Mesendoderm (in vitro differentiated cells): ENCODE results near the gene DNAJB1.
A peak's percentile ranks its signal among the peaks of the same experiment; 100 is the strongest.

ENCODE experiments used
- DNase-seq: peaks from one replicate; pipeline ENCODE4 v3.0.0; 2013
- H2AK5ac ChIP-seq: 2 replicates; pipeline ENCODE4 v1.6.1; 2013; ENCODE audit warnings: low read length, inconsistent platforms
- H2BK120ac ChIP-seq: 2 replicates; pipeline ENCODE4 v1.6.1; 2013; ENCODE audit warnings: low read depth, mild to moderate bottlenecking, low read length, moderate library complexity, mixed read lengths
- H2BK15ac ChIP-seq: replicated peaks from 2 replicates; pipeline ENCODE4 v1.6.1; 2013; ENCODE audit warnings: low read depth, mild to moderate bottlenecking, moderate library complexity
- H2BK5ac ChIP-seq: 2 replicates; pipeline ENCODE4 v1.6.1; 2013; ENCODE audit warnings: low read length, inconsistent platforms
- H3K18ac ChIP-seq: 2 replicates; pipeline ENCODE4 v1.6.1; 2013; ENCODE audit warnings: mild to moderate bottlenecking, low read length, mixed read lengths
- H3K23ac ChIP-seq: one replicate; pipeline ENCODE4 v1.6.1; 2013; ENCODE audit warnings: low read length
- H3K27ac ChIP-seq: 2 replicates; pipeline ENCODE4 v1.5.1; 2013; ENCODE audit warnings: low read depth, mild to moderate bottlenecking, inconsistent platforms, low read length, moderate library complexity
- H3K27me3 ChIP-seq: 2 replicates; pipeline ENCODE4 v1.6.1; 2013; ENCODE audit warnings: low read length, control low read depth, mild to moderate bottlenecking, inconsistent platforms; ENCODE audit not compliant: insufficient read depth, poor library complexity
- H3K36me3 ChIP-seq: 2 replicates; pipeline ENCODE4 v1.6.1; 2013; ENCODE audit warnings: low read length, inconsistent platforms; ENCODE audit not compliant: control insufficient read depth, insufficient read depth
- H3K4ac ChIP-seq: one replicate; pipeline ENCODE4 v1.6.1; 2013; ENCODE audit warnings: low read depth, mild to moderate bottlenecking, low read length, moderate library complexity
- H3K4me1 ChIP-seq: 2 replicates; pipeline ENCODE4 v1.6.1; 2013; ENCODE audit warnings: low read depth, low read length, inconsistent platforms; ENCODE audit not compliant: control insufficient read depth
- H3K4me2 ChIP-seq: 2 replicates; pipeline ENCODE4 v1.6.1; 2013; ENCODE audit warnings: low read length
- H3K4me3 ChIP-seq: 2 replicates; pipeline ENCODE4 v1.5.1; 2013; ENCODE audit warnings: mild to moderate bottlenecking, low read length
- H3K56ac ChIP-seq: one replicate; pipeline ENCODE4 v1.6.1; 2013; ENCODE audit warnings: low read length
- H3K79me1 ChIP-seq: 2 replicates; pipeline ENCODE4 v1.6.1; 2013; ENCODE audit warnings: low read length, inconsistent platforms
- H3K79me2 ChIP-seq: 2 replicates; pipeline ENCODE4 v1.6.1; 2013; ENCODE audit warnings: mild to moderate bottlenecking, low read length; ENCODE audit not compliant: control insufficient read depth, insufficient read depth
- H3K9ac ChIP-seq: 2 replicates; pipeline ENCODE4 v1.6.1; 2013; ENCODE audit warnings: low read length, inconsistent platforms
- H4K5ac ChIP-seq: one replicate; pipeline ENCODE4 v1.6.1; 2013; ENCODE audit warnings: low read length
- H4K8ac ChIP-seq: one replicate; pipeline ENCODE4 v1.6.1; 2013; ENCODE audit warnings: low read depth, mild to moderate bottlenecking, control low read depth, low read length, moderate library complexity
- WGBS: extraction: QIAGEN DNeasy Blood & Tissue Kit; methylation state at CpG from one replicate; pipeline ENCODE4 v1.1.7; 2013; ENCODE audit warnings: low lambda C conversion rate, missing lambda C conversion rate; ENCODE audit not compliant: insufficient coverage; ENCODE audit errors: extremely low coverage; 5-methylcytosine and 5-hydroxymethylcytosine counted together

DNAJB1 gene

DNA sequence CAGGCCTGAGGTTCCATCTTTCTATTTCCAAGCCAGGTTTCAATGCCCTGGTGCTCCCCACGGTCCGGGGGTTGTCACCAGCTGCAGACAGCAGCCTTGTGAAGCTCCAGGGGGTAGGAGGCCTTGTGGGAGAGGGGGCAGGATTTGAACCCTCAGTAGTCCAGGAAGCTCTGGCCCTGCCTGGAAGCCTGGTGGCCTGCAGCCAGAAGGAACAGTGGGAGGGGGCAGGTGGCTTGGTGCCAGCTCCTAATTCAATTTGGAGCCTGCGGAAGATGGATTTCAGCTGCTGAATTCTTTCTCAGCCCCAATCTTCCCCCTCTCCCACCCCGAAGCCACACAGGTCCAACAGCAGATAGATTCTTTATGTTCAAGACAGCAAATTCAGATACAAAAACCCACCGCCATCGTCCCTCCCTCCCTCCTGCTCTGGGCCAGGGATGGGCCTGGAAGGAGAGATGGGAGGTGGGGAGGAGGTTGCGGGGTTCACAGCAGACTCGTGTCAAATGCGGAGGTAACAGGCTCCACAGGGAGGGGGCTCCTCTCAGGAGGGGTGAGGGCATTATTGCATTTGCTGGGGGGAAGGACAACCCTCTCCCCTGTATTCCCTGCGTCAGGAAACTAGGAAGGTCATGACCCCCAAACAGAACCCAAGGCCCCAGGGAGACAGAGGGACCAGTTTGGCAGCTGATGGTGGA lies 40.6 kb downstream of the DNAJB1 start:
- no peak overlapping the region for H3K4me3 ChIP-seq
- no peak overlapping the region for H2AK5ac ChIP-seq
- no peaks in the 10 kb centered on the region for H3K79me1 ChIP-seq
- H3K4me2 ChIP-seq: no peak overlapping the region
- no peak overlapping the region for H3K4ac ChIP-seq
- no peak for DNase-seq
- no peaks in the 10 kb centered on the region for H3K36me3 ChIP-seq
- no peaks in the 10 kb centered on the region for H3K79me2 ChIP-seq
- no peak overlapping the region for H3K56ac ChIP-seq
- no peak overlapping the region for H4K8ac ChIP-seq
- WGBS: no CpG with 5 or more reads among the region's 10 CpGs
- no peak overlapping the region for H3K23ac ChIP-seq
- no peak overlapping the region for H3K9ac ChIP-seq
- H3K18ac ChIP-seq: no peak overlapping the region
- H4K5ac ChIP-seq: no peak overlapping the region
- H3K4me1 ChIP-seq: peaks cover 2% of the 10 kb centered on the region
- no peak overlapping the region for H2BK15ac ChIP-seq
- H2BK120ac ChIP-seq: no peak overlapping the region
- H2BK5ac ChIP-seq: no peak overlapping the region
- H3K27me3 ChIP-seq: no peaks in the 10 kb centered on the region
- no peak overlapping the region for H3K27ac ChIP-seq

DNA sequence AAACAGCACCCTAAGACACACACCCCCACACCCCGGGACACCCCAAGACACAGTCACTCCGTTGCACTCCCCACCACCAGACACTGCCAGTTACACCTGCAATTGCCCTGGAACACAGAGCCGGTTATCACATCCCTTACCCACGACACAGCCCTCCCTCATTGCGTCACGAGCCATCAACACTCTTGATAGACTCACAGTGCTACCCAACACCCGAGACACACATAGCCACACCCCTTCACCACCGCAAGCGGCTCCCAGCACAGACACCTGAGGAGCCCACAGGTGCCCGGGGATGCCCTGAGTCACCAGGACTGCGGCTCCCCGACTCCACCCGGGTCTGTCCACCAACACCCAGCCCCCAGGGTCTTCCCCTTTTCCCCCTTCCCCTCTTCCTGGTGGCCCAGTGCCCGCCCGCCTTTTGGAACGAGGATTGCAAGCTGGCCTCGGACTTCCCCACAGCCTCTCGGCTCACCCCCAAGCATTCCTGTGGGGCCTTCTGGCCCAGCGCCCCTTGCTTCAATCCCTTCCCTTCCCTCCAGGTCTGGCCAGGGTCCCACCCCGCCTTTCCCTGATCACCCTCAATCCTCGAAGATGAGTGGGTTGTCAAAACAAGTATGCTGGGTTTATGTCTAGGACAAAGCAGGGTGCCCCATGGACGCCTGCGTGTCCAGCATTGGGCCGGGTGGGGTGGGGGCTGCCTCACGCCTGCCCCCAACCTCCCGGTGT lies 41.4 kb downstream of the DNAJB1 start:
- Histone ChIP-seq H3K79me1 (no peaks in the 10 kb centered on the region), H2BK5ac (no peak overlapping the region), H3K27ac (no peak overlapping the region), H3K4ac (no peak overlapping the region), H3K4me3 (no peak overlapping the region), H3K23ac (no peak overlapping the region), H3K36me3 (no peaks in the 10 kb centered on the region), H2AK5ac (no peak overlapping the region), H3K27me3 (no peaks in the 10 kb centered on the region), H4K8ac (no peak overlapping the region), H4K5ac (no peak overlapping the region), H2BK120ac (no peak overlapping the region), H2BK15ac (no peak overlapping the region), H3K18ac (no peak overlapping the region), H3K4me2 (no peak overlapping the region), H3K9ac (no peak overlapping the region), H3K79me2 (no peaks in the 10 kb centered on the region), H3K56ac (peak overlapping the region; percentile 15), H3K4me1 (peaks cover 2% of the 10 kb centered on the region)
- peak; percentile 64 for DNase-seq
- WGBS: no CpG with 5 or more reads among the region's 26 CpGs

GRCh38 chr19:14476327-14476672 lies 41.9 kb downstream of the DNAJB1 start:
- no peak overlapping the region for H3K9ac ChIP-seq
- WGBS: no CpG with 5 or more reads among the region's 7 CpGs

GRCh38 chr19:14475251-14476073 lies 42.7 kb downstream of the DNAJB1 start, which contains the start of gene PTGER1:
Gene PTGER1, minus strand, starts transcription at chr19:14475354. Its CDS starts 1,034 bp downstream, at chr19:14474320.
- no CpG with 5 or more reads among the region's 33 CpGs for WGBS

More at GRCh38 chr19:14476327-14476672, 41.9 kb downstream of the DNAJB1 start:
- Histone ChIP-seq H3K27ac (no peak overlapping the region), H3K79me2 (no peaks in the 10 kb centered on the region), H4K8ac (no peak overlapping the region), H3K27me3 (no peaks in the 10 kb centered on the region), H3K23ac (no peak overlapping the region), H2AK5ac (no peak overlapping the region), H3K79me1 (no peaks in the 10 kb centered on the region), H4K5ac (no peak overlapping the region), H3K36me3 (no peaks in the 10 kb centered on the region), H3K4me1 (peaks cover 2% of the 10 kb centered on the region), H2BK15ac (no peak overlapping the region), H2BK120ac (no peak overlapping the region), H3K18ac (no peak overlapping the region), H3K4me2 (no peak overlapping the region), H3K56ac (peak overlapping the region; percentile 15), H3K4ac (no peak overlapping the region), H3K4me3 (no peak overlapping the region), H2BK5ac (no peak overlapping the region)
- DNase-seq: no peak

DNA sequence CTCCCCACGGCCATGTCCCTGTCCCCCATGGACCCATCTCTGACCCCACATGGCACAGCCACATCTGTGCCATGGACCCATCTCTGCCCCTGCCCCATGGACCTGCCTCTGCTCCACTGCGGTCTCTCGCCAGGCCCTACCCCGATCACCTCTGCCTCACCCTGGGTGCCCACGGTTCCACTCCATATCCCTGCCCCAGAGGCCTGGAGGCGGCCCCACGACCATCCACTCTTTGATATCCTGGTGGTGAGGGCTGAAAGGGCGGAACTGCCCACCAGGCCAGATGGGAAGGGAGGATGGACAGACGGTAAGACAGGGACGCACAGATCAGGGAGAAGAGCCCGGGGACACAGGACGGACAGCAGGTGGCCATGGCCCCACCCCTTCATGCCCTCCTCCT lies 43.4 kb downstream of the DNAJB1 start:
- no CpG with 5 or more reads among the region's 12 CpGs for WGBS
- H3K4me3 ChIP-seq: no peak overlapping the region
- H2BK5ac ChIP-seq: no peak overlapping the region
- H3K4me1 ChIP-seq: no peaks in the 10 kb centered on the region
- H3K4me2 ChIP-seq: no peak overlapping the region
- H3K27me3 ChIP-seq: no peaks in the 10 kb centered on the region
- no peak overlapping the region for H3K23ac ChIP-seq
- H3K36me3 ChIP-seq: no peaks in the 10 kb centered on the region
- H3K9ac ChIP-seq: peak overlapping the region; percentile 29
- no peak overlapping the region for H2BK15ac ChIP-seq
- H4K5ac ChIP-seq: no peak overlapping the region
- H2AK5ac ChIP-seq: no peak overlapping the region
- no peak overlapping the region for H3K27ac ChIP-seq
- no peak overlapping the region for H4K8ac ChIP-seq
- H3K79me1 ChIP-seq: no peaks in the 10 kb centered on the region
- peak overlapping the region; percentile 62 for H3K56ac ChIP-seq
- no peak overlapping the region for H3K18ac ChIP-seq
- H2BK120ac ChIP-seq: no peak overlapping the region
- H3K4ac ChIP-seq: no peak overlapping the region
- H3K79me2 ChIP-seq: no peaks in the 10 kb centered on the region
- DNase-seq: no peak

More at GRCh38 chr19:14475251-14476073, 42.7 kb downstream of the DNAJB1 start, which contains the start of gene PTGER1:
- no peaks in the 10 kb centered on the region for H3K27me3 ChIP-seq
- H3K27ac ChIP-seq: no peak within 1 kb of the TSS
- no peak within 1 kb of the TSS for H3K4me2 ChIP-seq
- no peak within 1 kb of the TSS for H2BK5ac ChIP-seq
- no peaks in the 10 kb centered on the region for H3K79me1 ChIP-seq
- peak within 1 kb of the TSS; percentile 29 for H3K9ac ChIP-seq
- H3K56ac ChIP-seq: peak within 1 kb of the TSS; percentile 64
- H2AK5ac ChIP-seq: no peak within 1 kb of the TSS
- H4K5ac ChIP-seq: no peak within 1 kb of the TSS
- H2BK120ac ChIP-seq: no peak within 1 kb of the TSS
- H3K4ac ChIP-seq: no peak within 1 kb of the TSS
- H3K18ac ChIP-seq: peak within 1 kb of the TSS; percentile 14
- peak within 1 kb of the TSS; percentile 9 for H3K23ac ChIP-seq
- no peak within 1 kb of the TSS for H2BK15ac ChIP-seq
- no peaks in the 10 kb centered on the region for H3K79me2 ChIP-seq
- H3K36me3 ChIP-seq: no peaks in the 10 kb centered on the region
- H3K4me3 ChIP-seq: no peak within 1 kb of the TSS
- peaks cover 2% of the 10 kb centered on the region for H3K4me1 ChIP-seq
- DNase-seq: peak; percentile 58
- no peak within 1 kb of the TSS for H4K8ac ChIP-seq
